SK-N-SH treated with all-trans-retinoic acid at 6 μM for 48 hours (cell line): ENCODE results near the gene ACTN3.

Experiments used
- ATAC-seq: fragments of 200-7000 bp; cut with Tn5 transposase; 3 replicates; pipeline ENCODE4 v1.9.1; 2020; ENCODE audit warnings: mild to moderate bottlenecking, moderate library complexity
- ARNTL ChIP-seq: fragments of 450-650 bp; formaldehyde crosslinking; IDR thresholded peaks from 2 replicates; pipeline ENCODE4 v1.5.0; 2020; ENCODE audit warnings: low read depth, mild to moderate bottlenecking, moderate library complexity, borderline replicate concordance
- BACH2 ChIP-seq: fragments of 250-450 bp; sonication (Bioruptor Pico); IDR thresholded peaks from 2 replicates; pipeline ENCODE4 v1.9.0; 2021; ENCODE audit warnings: mild to moderate bottlenecking, borderline replicate concordance
- ESRRG ChIP-seq: fragments of 250-450 bp; sonication (Bioruptor Pico); IDR thresholded peaks from 2 replicates; pipeline ENCODE4 v1.6.1; 2021; ENCODE audit warnings: mild to moderate bottlenecking
- GLIS3 ChIP-seq: fragments of 250-450 bp; sonication (Bioruptor Pico); IDR thresholded peaks from 2 replicates; pipeline ENCODE4 v1.5.0; 2020; ENCODE audit warnings: mild to moderate bottlenecking, moderate library complexity
- OSR1 ChIP-seq: fragments of 250-450 bp; sonication (Bioruptor Pico); IDR thresholded peaks from 2 replicates; pipeline ENCODE4 v1.8.0; 2022; ENCODE audit warnings: moderate library complexity, mild to moderate bottlenecking, inconsistent platforms
- PATZ1 ChIP-seq: fragments of 250-450 bp; sonication (Bioruptor Pico); IDR thresholded peaks from 2 replicates; pipeline ENCODE4 v1.8.0; 2020; ENCODE audit warnings: mild to moderate bottlenecking, moderate library complexity, borderline replicate concordance
- RARB ChIP-seq: fragments of 250-450 bp; sonication (Bioruptor Pico); IDR thresholded peaks from 2 replicates; pipeline ENCODE4 v1.8.0; 2021; ENCODE audit warnings: mild to moderate bottlenecking, moderate library complexity
- SNAI2 ChIP-seq: fragments of 250-450 bp; sonication (Bioruptor Pico); IDR thresholded peaks from 2 replicates; pipeline ENCODE4 v1.5.0; 2020; ENCODE audit warnings: mild to moderate bottlenecking, moderate library complexity
- TCF4 ChIP-seq: fragments of 250-450 bp; sonication (Bioruptor Pico); IDR thresholded peaks from 2 replicates; pipeline ENCODE4 v1.8.0; 2021; ENCODE audit warnings: mild to moderate bottlenecking, moderate library complexity, borderline replicate concordance
- TOX ChIP-seq: fragments of 250-450 bp; sonication (Bioruptor Pico); IDR thresholded peaks from 2 replicates; pipeline ENCODE4 v1.8.0; 2021; ENCODE audit warnings: mild to moderate bottlenecking, moderate library complexity, borderline replicate concordance
- ZC3H10 ChIP-seq: fragments of 250-450 bp; sonication (Bioruptor Pico); IDR thresholded peaks from 2 replicates; pipeline ENCODE4 v1.5.1; 2021; ENCODE audit warnings: mild to moderate bottlenecking, moderate library complexity
- ZFP30 ChIP-seq: fragments of 450-650 bp; formaldehyde crosslinking; IDR thresholded peaks from 2 replicates; pipeline ENCODE4 v1.5.0; 2022; ENCODE audit warnings: mild to moderate bottlenecking, moderate library complexity
- ZNF565 ChIP-seq: fragments of 450-650 bp; formaldehyde crosslinking; conservative IDR thresholded peaks from 2 replicates; pipeline ENCODE4 v1.5.0; 2020; ENCODE audit warnings: low read depth, mild to moderate bottlenecking, moderate library complexity
- ZNF70 ChIP-seq: fragments of 450-650 bp; formaldehyde crosslinking; IDR thresholded peaks from 2 replicates; pipeline ENCODE4 v1.5.0; 2020; ENCODE audit warnings: mild to moderate bottlenecking, moderate library complexity
- ZNF8 ChIP-seq: fragments of 450-650 bp; formaldehyde crosslinking; IDR thresholded peaks from 2 replicates; pipeline ENCODE4 v1.5.0; 2020; ENCODE audit warnings: mild to moderate bottlenecking, moderate library complexity
- TF ChIP-seq, protein P1 (sequence below): fragments of 250-450 bp; sonication (Bioruptor Pico); IDR thresholded peaks from 2 replicates; pipeline ENCODE4 v1.8.0; 2021; ENCODE audit warnings: low read depth, mild to moderate bottlenecking, moderate library complexity, borderline replicate concordance
- TF ChIP-seq, protein P2 (sequence below): fragments of 250-450 bp; sonication (Bioruptor Pico); IDR thresholded peaks from 2 replicates; pipeline ENCODE4 v1.5.0; 2020; ENCODE audit warnings: mild to moderate bottlenecking, moderate library complexity
- TF ChIP-seq, protein P3 (sequence below): fragments of 250-450 bp; sonication (Bioruptor Pico); IDR thresholded peaks from 2 replicates; pipeline ENCODE4 v1.5.1; 2020; ENCODE audit warnings: low read depth, mild to moderate bottlenecking, moderate library complexity

The ACTN3 gene

GRCh38 chr11:66505276-66505816 lies 41.4 kb upstream of the ACTN3 start:
- TF ChIP-seq TCF4 (no peak), ZNF70 (no peak), ZFP30 (CRISPR knock-in tag) (no peak)
- ATAC-seq = no peak

- TF ChIP-seq, protein P1, sequence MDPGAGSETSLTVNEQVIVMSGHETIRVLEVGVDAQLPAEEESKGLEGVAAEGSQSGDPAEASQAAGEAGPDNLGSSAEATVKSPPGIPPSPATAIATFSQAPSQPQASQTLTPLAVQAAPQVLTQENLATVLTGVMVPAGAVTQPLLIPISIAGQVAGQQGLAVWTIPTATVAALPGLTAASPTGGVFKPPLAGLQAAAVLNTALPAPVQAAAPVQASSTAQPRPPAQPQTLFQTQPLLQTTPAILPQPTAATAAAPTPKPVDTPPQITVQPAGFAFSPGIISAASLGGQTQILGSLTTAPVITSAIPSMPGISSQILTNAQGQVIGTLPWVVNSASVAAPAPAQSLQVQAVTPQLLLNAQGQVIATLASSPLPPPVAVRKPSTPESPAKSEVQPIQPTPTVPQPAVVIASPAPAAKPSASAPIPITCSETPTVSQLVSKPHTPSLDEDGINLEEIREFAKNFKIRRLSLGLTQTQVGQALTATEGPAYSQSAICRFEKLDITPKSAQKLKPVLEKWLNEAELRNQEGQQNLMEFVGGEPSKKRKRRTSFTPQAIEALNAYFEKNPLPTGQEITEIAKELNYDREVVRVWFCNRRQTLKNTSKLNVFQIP (CRISPR knock-in tag) = no peak
- TF ChIP-seq, protein P2, sequence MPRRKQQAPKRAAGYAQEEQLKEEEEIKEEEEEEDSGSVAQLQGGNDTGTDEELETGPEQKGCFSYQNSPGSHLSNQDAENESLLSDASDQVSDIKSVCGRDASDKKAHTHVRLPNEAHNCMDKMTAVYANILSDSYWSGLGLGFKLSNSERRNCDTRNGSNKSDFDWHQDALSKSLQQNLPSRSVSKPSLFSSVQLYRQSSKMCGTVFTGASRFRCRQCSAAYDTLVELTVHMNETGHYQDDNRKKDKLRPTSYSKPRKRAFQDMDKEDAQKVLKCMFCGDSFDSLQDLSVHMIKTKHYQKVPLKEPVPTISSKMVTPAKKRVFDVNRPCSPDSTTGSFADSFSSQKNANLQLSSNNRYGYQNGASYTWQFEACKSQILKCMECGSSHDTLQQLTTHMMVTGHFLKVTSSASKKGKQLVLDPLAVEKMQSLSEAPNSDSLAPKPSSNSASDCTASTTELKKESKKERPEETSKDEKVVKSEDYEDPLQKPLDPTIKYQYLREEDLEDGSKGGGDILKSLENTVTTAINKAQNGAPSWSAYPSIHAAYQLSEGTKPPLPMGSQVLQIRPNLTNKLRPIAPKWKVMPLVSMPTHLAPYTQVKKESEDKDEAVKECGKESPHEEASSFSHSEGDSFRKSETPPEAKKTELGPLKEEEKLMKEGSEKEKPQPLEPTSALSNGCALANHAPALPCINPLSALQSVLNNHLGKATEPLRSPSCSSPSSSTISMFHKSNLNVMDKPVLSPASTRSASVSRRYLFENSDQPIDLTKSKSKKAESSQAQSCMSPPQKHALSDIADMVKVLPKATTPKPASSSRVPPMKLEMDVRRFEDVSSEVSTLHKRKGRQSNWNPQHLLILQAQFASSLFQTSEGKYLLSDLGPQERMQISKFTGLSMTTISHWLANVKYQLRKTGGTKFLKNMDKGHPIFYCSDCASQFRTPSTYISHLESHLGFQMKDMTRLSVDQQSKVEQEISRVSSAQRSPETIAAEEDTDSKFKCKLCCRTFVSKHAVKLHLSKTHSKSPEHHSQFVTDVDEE (CRISPR knock-in tag) = no peak
- TF ChIP-seq, protein P3, sequence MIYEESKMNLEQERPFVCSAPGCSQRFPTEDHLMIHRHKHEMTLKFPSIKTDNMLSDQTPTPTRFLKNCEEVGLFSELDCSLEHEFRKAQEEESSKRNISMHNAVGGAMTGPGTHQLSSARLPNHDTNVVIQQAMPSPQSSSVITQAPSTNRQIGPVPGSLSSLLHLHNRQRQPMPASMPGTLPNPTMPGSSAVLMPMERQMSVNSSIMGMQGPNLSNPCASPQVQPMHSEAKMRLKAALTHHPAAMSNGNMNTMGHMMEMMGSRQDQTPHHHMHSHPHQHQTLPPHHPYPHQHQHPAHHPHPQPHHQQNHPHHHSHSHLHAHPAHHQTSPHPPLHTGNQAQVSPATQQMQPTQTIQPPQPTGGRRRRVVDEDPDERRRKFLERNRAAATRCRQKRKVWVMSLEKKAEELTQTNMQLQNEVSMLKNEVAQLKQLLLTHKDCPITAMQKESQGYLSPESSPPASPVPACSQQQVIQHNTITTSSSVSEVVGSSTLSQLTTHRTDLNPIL (CRISPR knock-in tag) = no peak
- TF ChIP-seq ZC3H10 (CRISPR knock-in tag) = no peak
- no peak for TF ChIP-seq SNAI2 (CRISPR knock-in tag)
- no peak for ATAC-seq
Measured at GRCh38 chr11:66509131-66509561, 37.6 kb upstream of the ACTN3 start.

GRCh38 chr11:66510271-66510989 lies 36.3 kb upstream of the ACTN3 start, which contains the start of gene BBS1:
Gene BBS1 (plus strand): TSS chr11:66510635. CDS start chr11:66510660, 25 bp downstream.
- peak; percentile 99 for ATAC-seq
- TF ChIP-seq ESRRG (CRISPR knock-in tag) = 0 out of 2 replicates have a peak, but pooled peaks have one; percentile 31
- TF ChIP-seq, protein P2 (CRISPR knock-in tag) = no peak
- TF ChIP-seq ZNF70 = peak; percentile 21; the same call in 1 of the 2 replicates

- no peak; the same call in 1 of the 3 replicates for ATAC-seq
- TF ChIP-seq PATZ1 (CRISPR knock-in tag) (no peak), OSR1 (no peak)
Measured at GRCh38 chr11:66510990-66511339, 35.7 kb upstream of the ACTN3 start.

- ATAC-seq = no peak
- TF ChIP-seq ARNTL (CRISPR knock-in tag) = no peak
- no peak for TF ChIP-seq ZNF565 (CRISPR knock-in tag)
- TF ChIP-seq, protein P3 (CRISPR knock-in tag) = no peak
- no peak for TF ChIP-seq BACH2 (CRISPR knock-in tag)
- TF ChIP-seq TCF4 = no peak
- no peak for TF ChIP-seq TOX (CRISPR knock-in tag)
- no peak for TF ChIP-seq ZNF70
- TF ChIP-seq GLIS3 (CRISPR knock-in tag) = no peak
- TF ChIP-seq ZNF8 (CRISPR knock-in tag) = no peak
- TF ChIP-seq, protein P1 (CRISPR knock-in tag) = no peak
- no peak for TF ChIP-seq ZC3H10 (CRISPR knock-in tag)
- no peak for TF ChIP-seq RARB
- no peak for TF ChIP-seq OSR1
Measured at GRCh38 chr11:66523611-66524010, 23.1 kb upstream of the ACTN3 start.
